Ectodermal cell (in vitro differentiated cells): ENCODE results near the gene CDKL2.

Source experiments
- H3K27ac ChIP-seq: 2 replicates; pipeline ENCODE4 v1.7.0; 2013; ENCODE audit warnings: mild to moderate bottlenecking, low read depth, low read length; ENCODE audit not compliant: insufficient read depth, poor library complexity, severe bottlenecking
- H3K27me3 ChIP-seq: 2 replicates; pipeline ENCODE4 v1.7.0; 2013; ENCODE audit warnings: mild to moderate bottlenecking, low read length; ENCODE audit not compliant: insufficient read depth, control insufficient read depth, poor library complexity, severe bottlenecking
- H3K36me3 ChIP-seq: one replicate; pipeline ENCODE4 v1.7.0; 2013; ENCODE audit warnings: low read length; ENCODE audit not compliant: control insufficient read depth, insufficient read depth
- H3K4me1 ChIP-seq: one replicate; pipeline ENCODE4 v1.7.0; 2013; ENCODE audit warnings: low read length; ENCODE audit not compliant: control insufficient read depth, insufficient read depth
- H3K4me3 ChIP-seq: 2 replicates; pipeline ENCODE4 v1.7.0; 2013; ENCODE audit warnings: low read depth, low read length, control low read depth; ENCODE audit not compliant: insufficient read depth
- H3K9me3 ChIP-seq: 2 replicates; pipeline ENCODE4 v1.7.0; 2013; ENCODE audit warnings: mild to moderate bottlenecking, low read length, moderate library complexity; ENCODE audit not compliant: control insufficient read depth
- WGBS, 2 experiments: methylation state at CpG; one replicate each; pipeline ENCODE4 v1.1.7; 2013; ENCODE audit warnings: missing lambda C conversion rate in 2 of 2; 5-methylcytosine and 5-hydroxymethylcytosine counted together

The CDKL2 gene

DNA sequence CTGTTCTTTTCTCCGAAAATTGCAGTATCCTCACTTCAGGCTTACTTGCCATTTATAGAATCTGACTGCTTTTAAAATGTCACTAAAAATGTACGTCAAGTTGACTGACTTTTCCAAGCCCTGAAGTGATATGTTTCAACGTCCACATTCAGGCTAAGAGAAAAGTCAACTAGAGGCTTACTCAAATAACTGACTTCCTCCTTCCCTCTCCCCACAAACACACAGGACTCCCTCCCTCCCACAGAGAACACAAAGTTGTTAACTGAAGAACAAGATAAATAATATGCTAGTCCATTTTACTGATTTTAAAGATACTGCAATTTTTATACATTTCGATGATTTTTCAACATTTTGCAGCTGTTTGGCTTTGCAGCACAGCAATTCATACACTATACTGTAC is 13.8 kb upstream of the CDKL2 start:
- Histone ChIP-seq H3K27me3 (no peaks in the 10 kb centered on the region), H3K9me3 (no peaks in the 10 kb centered on the region), H3K27ac (no peak overlapping the region), H3K4me1 (no peaks in the 10 kb centered on the region), H3K36me3 (peaks cover 23% of the 10 kb centered on the region), H3K4me3 (no peak overlapping the region)
- 95 to 98% methylated on average over 4 of the region's 4 CpGs for WGBS, 2 experiments

DNA sequence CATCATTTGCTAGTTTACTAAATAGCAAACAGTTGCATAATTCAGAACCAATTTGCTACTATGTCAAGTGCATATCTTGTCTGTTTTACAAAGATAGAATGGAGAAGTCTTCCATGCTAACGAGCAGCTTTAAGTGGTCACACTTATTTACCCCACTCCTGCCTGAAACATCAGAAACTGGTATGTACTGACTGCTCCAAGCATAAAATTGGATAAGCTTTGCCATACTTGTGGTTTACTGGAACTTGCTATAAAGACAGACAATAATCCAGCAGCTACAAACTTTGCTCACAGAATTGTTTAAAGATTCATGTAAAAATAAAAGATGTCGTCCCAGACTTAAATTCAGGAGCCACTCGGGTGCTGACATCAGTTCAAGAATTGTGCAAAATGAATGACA is 13.3 kb upstream of the CDKL2 start:
- Histone ChIP-seq H3K4me1 (no peaks in the 10 kb centered on the region), H3K27me3 (no peaks in the 10 kb centered on the region), H3K9me3 (no peaks in the 10 kb centered on the region), H3K27ac (no peak overlapping the region), H3K4me3 (no peak overlapping the region), H3K36me3 (peaks cover 23% of the 10 kb centered on the region)
- whole genome bisulfite sequencing, 2 experiments = 86 to 92% methylated on average over 3 of the region's 3 CpGs

DNA sequence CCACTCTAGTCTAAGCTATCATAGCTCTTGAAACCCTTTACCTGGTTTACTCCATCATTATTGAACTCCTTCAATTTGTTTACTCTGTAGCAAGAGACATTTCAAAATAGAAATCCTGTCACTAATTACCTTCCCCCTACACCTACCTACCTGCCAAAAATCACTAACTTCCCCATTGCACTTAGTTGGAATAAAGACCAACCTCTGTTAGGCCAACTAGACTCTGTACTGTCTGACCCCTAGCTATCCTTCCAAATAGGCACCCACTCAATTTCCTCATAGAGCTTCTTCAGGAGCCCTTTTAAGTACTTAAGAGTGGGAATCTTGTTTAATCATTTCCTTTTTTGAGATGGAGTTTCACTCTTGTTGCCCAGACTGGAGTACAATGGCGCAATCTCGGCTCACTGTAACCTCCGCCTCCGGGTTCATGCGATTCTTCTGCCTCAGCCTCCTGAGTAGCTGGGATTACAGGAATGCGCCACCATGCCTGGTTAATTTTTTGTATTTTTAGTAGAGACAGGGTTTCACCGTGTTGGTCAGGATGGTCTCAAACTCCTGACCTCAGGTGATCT is 8.9 kb upstream of the CDKL2 start:
- Histone ChIP-seq H3K4me3 (no peak overlapping the region), H3K27ac (no peak overlapping the region), H3K27me3 (no peaks in the 10 kb centered on the region), H3K36me3 (no peaks in the 10 kb centered on the region), H3K4me1 (no peaks in the 10 kb centered on the region), H3K9me3 (no peaks in the 10 kb centered on the region)
- 89 to 95% methylated on average over 7 of the region's 7 CpGs for WGBS, 2 experiments

DNA sequence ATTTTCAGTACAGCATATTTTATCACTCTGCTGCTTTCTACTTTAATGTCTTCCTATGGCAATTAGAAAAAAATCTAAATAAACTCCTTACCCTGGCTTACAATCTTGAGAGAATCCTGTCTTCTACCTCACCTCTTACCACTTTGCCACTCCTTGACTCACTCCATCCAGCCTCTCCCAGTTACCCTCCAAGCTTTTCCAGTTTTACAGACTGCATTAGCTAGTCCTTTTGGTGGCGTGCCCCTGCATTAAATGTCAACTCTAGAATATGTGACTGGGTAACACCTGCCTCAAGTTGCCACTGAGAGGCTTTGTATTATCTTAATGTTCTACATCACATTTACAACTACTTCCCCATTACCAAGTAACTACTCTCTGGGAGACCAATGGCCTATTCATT is 7.5 kb upstream of the CDKL2 start:
- 87 to 93% methylated on average over 1 of the region's 1 CpG for WGBS, 2 experiments
- H3K9me3 ChIP-seq = no peaks in the 10 kb centered on the region
- H3K36me3 ChIP-seq = no peaks in the 10 kb centered on the region
- H3K27me3 ChIP-seq = no peaks in the 10 kb centered on the region
- no peak overlapping the region for H3K27ac ChIP-seq
- H3K4me3 ChIP-seq = no peak overlapping the region
- no peaks in the 10 kb centered on the region for H3K4me1 ChIP-seq

DNA sequence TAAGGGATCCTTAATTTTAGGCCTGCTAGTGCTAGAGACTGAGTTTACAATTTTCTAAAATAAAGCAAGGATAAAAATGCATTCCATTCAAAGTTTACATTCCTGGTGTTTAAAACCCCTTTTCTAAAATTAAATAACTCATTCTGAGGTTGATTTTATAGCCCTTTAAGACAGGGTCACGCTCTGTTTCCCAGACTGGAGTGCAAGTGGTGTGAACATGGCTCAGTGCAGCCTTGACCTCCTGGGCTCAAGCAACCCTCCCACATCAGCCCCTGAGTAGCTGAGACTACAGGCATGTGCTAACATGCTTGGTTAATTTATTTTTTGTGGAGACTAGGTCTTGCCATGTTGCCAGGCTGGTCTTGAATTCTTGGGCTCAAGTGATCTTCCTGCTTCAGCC is 6.8 kb upstream of the CDKL2 start:
- Histone ChIP-seq H3K36me3 (no peaks in the 10 kb centered on the region), H3K27me3 (no peaks in the 10 kb centered on the region), H3K4me3 (no peak overlapping the region), H3K9me3 (no peaks in the 10 kb centered on the region), H3K4me1 (no peaks in the 10 kb centered on the region), H3K27ac (no peak overlapping the region)
- WGBS, 2 experiments = 81 to 94% methylated on average over 1 of the region's 1 CpG

DNA sequence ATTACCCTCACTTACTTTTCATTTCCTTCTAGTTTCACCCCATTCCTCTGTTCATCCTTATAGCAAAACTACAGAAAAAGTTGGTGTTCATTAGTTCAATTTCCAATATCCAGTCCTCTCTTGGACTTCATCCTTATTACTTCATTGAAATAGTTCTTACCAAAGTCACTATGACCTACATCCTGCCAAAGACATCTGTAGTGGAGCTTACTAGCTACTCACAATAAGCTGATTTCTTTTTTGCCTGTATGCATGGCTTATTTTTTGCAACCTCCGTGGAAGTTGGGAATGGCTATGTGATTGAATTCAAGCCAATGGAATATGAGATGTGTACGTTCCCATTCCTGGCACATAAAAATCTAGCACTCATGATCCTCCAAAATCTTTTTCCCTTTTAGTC is 4.6 kb upstream of the CDKL2 start:
- no peak overlapping the region for H3K4me3 ChIP-seq
- H3K27ac ChIP-seq = no peak overlapping the region
- WGBS, 2 experiments = 94 to 96% methylated on average over 2 of the region's 2 CpGs
- no peaks in the 10 kb centered on the region for H3K4me1 ChIP-seq
- peaks cover 5% of the 10 kb centered on the region for H3K27me3 ChIP-seq
- no peaks in the 10 kb centered on the region for H3K36me3 ChIP-seq
- no peaks in the 10 kb centered on the region for H3K9me3 ChIP-seq

DNA sequence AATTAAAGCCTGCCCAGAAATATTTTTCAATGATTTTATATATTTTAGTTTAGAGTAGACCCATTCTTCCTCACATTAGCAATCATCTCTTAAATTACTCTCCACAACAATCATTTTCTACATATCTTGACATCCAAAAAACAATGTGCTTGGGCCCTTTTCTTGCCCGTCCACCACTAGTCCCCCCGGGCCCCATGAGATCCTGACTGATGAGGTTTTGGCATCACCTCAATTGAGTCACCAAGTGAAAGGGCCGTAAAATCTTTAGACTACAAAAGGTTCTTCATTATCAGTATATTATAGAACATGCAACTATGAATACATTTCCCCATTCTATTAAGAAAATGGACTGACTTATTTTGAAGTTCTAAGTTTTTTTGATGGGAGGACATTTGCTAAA is 4.0 kb upstream of the CDKL2 start:
- Histone ChIP-seq H3K4me1 (no peaks in the 10 kb centered on the region), H3K27ac (no peak overlapping the region), H3K27me3 (peaks cover 11% of the 10 kb centered on the region), H3K36me3 (no peaks in the 10 kb centered on the region), H3K4me3 (no peak overlapping the region), H3K9me3 (no peaks in the 10 kb centered on the region)
- WGBS, 2 experiments = 88 to 91% methylated on average over 3 of the region's 3 CpGs

DNA sequence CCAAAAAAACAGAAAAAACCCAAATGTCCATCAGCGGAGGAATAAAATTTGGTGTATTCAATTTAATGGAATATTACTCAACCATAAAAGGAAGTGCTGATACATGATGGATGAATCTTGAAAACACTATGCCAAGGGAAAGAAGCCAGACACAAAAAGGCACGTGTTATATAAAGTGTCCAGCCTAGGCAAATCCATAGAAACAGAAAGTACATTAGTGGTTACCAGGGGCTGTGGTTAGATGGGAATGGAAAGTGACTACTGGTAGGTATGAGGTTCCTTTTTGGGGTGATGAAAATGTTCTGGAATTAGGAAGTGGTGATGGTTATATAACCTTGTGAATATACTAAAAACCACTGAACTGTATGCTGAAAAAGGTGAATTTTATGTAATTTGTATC is 3.5 kb upstream of the CDKL2 start:
- Histone ChIP-seq H3K9me3 (no peaks in the 10 kb centered on the region), H3K27ac (no peak overlapping the region), H3K4me1 (no peaks in the 10 kb centered on the region), H3K36me3 (no peaks in the 10 kb centered on the region), H3K4me3 (no peak overlapping the region), H3K27me3 (peaks cover 11% of the 10 kb centered on the region)
- WGBS, 2 experiments = 89 to 93% methylated on average over 1 to 2 of the region's 2 CpGs

DNA sequence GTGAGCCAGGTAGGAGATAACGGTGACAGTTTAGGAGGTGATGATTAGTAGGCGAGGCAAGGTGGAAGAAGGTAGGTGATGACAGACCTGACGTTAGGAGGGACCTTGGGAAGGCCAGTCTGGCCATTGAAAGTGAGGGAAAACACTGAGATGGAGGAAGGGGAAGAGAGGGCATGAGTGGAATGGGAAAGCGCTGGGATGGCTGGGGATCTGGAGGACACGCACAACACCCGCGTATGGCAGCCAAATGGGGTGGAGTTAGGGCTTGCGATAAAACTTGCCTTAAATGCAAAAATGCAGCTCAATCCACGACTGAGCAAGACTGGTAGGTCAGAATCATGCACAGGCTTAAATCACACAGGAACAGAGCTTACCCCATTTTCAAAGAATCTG is 605 bp upstream of the CDKL2 start:
- no peaks in the 10 kb centered on the region for H3K4me1 ChIP-seq
- no peaks in the 10 kb centered on the region for H3K9me3 ChIP-seq
- no peak overlapping the region for H3K27ac ChIP-seq
- no peaks in the 10 kb centered on the region for H3K36me3 ChIP-seq
- H3K27me3 ChIP-seq = peaks cover 11% of the 10 kb centered on the region
- peak overlapping the region; percentile 65 for H3K4me3 ChIP-seq
- WGBS, 2 experiments = 26 to 30% methylated on average over 9 of the region's 9 CpGs

DNA sequence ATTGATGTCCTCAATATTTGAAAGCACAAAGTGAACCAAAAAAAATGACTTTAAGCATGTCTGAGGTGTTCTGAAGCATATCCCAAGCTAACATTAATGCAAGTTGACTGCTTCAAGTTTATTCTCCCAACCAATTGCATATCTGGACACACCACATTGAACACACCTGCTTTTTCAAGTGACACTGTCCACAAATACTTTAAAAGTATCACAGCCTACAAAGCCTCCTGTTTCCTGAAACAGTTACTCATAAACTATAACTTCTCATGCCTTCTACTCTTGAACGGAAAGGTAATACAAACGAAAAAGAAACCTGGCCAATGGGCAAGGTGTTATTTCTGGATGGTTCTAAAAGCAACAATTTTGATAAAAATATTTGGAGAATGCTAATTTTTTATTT is 1.1 kb downstream of the CDKL2 start:
- Histone ChIP-seq H3K4me3 (no peak overlapping the region), H3K36me3 (no peaks in the 10 kb centered on the region), H3K27ac (no peak overlapping the region), H3K27me3 (peaks cover 11% of the 10 kb centered on the region), H3K9me3 (no peaks in the 10 kb centered on the region), H3K4me1 (no peaks in the 10 kb centered on the region)
- 88 to 91% methylated on average over 2 of the region's 2 CpGs for WGBS, 2 experiments

DNA sequence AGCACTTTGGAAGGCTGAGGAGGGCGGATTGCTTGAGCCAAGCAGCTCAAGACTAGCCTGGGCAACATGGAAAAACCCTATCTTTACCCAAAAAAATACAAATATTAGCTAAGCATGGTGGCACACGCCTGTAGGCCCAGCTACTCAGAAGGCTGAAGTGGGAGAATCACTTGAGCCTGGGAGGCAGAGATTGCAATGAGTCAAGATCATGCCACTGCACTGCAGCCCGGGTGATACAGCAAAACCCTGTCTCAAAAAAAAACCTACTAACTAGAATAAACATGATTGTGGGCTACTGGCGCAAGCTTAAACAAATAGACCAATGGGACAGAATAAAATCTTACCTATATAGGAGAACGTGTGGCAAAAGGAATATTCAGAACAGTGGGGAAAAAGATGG is 7.3 kb downstream of the CDKL2 start:
- 88 to 89% methylated on average over 5 of the region's 5 CpGs for WGBS, 2 experiments
- Histone ChIP-seq H3K4me1 (no peaks in the 10 kb centered on the region), H3K36me3 (no peaks in the 10 kb centered on the region), H3K27ac (no peak overlapping the region), H3K9me3 (no peaks in the 10 kb centered on the region), H3K27me3 (no peaks in the 10 kb centered on the region), H3K4me3 (no peak overlapping the region)
